SJSA1 (cell line): Measurements from ENCODE around the gene NGDN. TPM values are rescaled to one million over a fixed set of nuclear protein-coding genes. Genes with fewer than 3 reads are reported as not detected.

Source experiments
- DNase-seq, 2 experiments: peaks; one replicate each; pipeline ENCODE4 v3.0.0-alpha.2; 2015 to 2020; ENCODE audit warnings: low spot score in 2 of 2, low read depth in 1 of 2
- H3K27ac ChIP-seq: fragments of 250-450 bp; sonication (Bioruptor Pico); 2 replicates; pipeline ENCODE4 v1.5.1; 2020; ENCODE audit warnings: mild to moderate bottlenecking, moderate library complexity
- H3K27me3 ChIP-seq: fragments of 250-450 bp; sonication (Bioruptor Pico); replicated peaks from 2 replicates; pipeline ENCODE4 v1.5.1; 2020; ENCODE audit warnings: mild to moderate bottlenecking, moderate library complexity
- H3K36me3 ChIP-seq: fragments of 250-450 bp; sonication (Bioruptor Pico); 2 replicates; pipeline ENCODE4 v1.5.1; 2020; ENCODE audit warnings: mild to moderate bottlenecking
- H3K4me1 ChIP-seq: fragments of 250-450 bp; sonication (Bioruptor Pico); replicated peaks from 2 replicates; pipeline ENCODE4 v1.6.1; 2021; ENCODE audit warnings: mild to moderate bottlenecking
- H3K4me3 ChIP-seq: fragments of 250-450 bp; sonication (Bioruptor Pico); 2 replicates; pipeline ENCODE4 v1.5.1; 2020; ENCODE audit warnings: mild to moderate bottlenecking
- H3K9me3 ChIP-seq: fragments of 250-450 bp; sonication (Bioruptor Pico); replicated peaks from 2 replicates; pipeline ENCODE4 v1.5.1; 2020; ENCODE audit warnings: mild to moderate bottlenecking
- total RNA-seq: library from RNA; depleted of rRNA; stranded (reverse); fragments of >200 nt; shearing (Covaris generic); gene quantifications from 2 replicates; pipeline ENCODE4 v1.2.3, GENCODE V29; 2014

The NGDN gene
- total RNA-seq, 1 experiment from 2014 or later = 53.1 TPM

DNA sequence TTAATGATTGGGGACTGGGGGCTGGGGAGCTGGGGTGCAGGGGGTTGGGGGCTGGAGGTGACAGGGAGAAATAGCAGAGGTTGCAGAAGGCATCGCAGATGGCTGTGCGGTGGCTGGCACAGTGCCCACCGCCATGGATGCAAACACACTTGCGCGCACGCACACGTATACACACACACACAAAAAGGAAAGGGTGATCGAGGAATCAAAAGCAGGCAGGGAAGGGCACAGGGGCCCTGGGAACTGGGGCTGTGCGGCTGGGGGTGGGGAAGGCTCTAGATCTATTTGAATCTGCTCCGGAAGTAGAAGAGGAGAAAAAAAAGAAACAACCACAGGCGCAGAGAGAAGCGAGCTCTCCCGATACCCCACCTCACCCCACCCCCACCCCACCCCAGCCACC lies 42.7 kb downstream of the NGDN start:
- DNase-seq = no peak
- Histone ChIP-seq H3K9me3 (no peaks in the 10 kb centered on the region), H3K27ac (no peak overlapping the region), H3K36me3 (no peaks in the 10 kb centered on the region), H3K4me3 (no peak overlapping the region), H3K27me3 (no peaks in the 10 kb centered on the region), H3K4me1 (no peaks in the 10 kb centered on the region)

GRCh38 chr14:23513005-23513817 lies 43.7 kb downstream of the NGDN start:
- H3K27ac ChIP-seq = no peak overlapping the region
- H3K4me3 ChIP-seq = no peak overlapping the region
- no peaks in the 10 kb centered on the region for H3K9me3 ChIP-seq
- no peaks in the 10 kb centered on the region for H3K36me3 ChIP-seq
- H3K4me1 ChIP-seq = no peaks in the 10 kb centered on the region
- H3K27me3 ChIP-seq = no peaks in the 10 kb centered on the region
- no peak for DNase-seq

DNA sequence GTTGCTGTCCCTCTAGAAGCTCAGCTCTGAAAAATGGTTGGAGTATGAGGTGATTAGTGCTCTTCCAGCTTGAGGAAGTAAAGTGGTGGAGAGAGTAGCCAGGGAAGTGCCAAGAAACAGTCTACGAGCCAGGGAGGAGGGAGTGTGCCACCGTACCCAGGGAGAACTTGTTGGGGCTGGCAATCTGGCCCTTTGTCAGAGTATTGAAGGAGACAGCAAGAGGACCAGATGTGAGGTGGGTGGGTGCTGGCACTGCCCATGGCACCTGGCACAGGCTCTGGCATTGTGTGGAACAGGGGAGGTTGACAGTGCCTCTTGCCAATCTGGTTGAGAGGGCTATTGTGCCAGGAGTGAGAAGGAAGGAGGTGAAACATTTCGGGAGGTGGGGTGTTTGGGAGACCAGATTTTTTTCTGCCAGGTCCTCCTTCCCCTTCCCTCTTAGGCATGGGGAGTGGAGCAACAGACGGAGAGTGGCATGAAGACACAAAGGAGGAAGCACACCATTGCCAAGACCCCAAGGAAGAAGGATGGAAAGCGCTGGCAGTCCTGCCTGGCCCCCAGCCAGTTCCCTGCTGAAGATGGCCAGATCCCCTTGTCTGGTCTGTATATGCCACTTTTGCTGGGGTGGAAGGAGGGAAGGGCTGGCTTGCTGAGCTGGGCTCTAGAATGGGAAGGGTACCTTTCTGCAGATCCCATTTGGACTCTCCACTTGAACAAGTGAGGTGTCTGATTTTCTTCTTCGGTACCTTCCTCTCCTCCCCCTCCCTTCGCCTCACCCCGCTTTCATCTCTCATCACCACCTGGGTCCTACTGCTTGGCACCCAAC lies 44.5 kb downstream of the NGDN start:
- H3K4me3 ChIP-seq = no peak overlapping the region
- no peaks in the 10 kb centered on the region for H3K36me3 ChIP-seq
- DNase-seq = no peak
- H3K4me1 ChIP-seq = no peaks in the 10 kb centered on the region
- H3K27me3 ChIP-seq = no peaks in the 10 kb centered on the region; the same call in 1 of the 2 replicates
- H3K27ac ChIP-seq = no peak overlapping the region
- no peaks in the 10 kb centered on the region for H3K9me3 ChIP-seq

- no peak for DNase-seq
- Histone ChIP-seq H3K4me1 (no peaks in the 10 kb centered on the region), H3K27ac (no peak overlapping the region), H3K27me3 (no peaks in the 10 kb centered on the region; the same call in 1 of the 2 replicates), H3K36me3 (no peaks in the 10 kb centered on the region), H3K9me3 (no peaks in the 10 kb centered on the region), H3K4me3 (no peak overlapping the region)
Measured at GRCh38 chr14:23514644-23514957, 45.1 kb downstream of the NGDN start.

DNA sequence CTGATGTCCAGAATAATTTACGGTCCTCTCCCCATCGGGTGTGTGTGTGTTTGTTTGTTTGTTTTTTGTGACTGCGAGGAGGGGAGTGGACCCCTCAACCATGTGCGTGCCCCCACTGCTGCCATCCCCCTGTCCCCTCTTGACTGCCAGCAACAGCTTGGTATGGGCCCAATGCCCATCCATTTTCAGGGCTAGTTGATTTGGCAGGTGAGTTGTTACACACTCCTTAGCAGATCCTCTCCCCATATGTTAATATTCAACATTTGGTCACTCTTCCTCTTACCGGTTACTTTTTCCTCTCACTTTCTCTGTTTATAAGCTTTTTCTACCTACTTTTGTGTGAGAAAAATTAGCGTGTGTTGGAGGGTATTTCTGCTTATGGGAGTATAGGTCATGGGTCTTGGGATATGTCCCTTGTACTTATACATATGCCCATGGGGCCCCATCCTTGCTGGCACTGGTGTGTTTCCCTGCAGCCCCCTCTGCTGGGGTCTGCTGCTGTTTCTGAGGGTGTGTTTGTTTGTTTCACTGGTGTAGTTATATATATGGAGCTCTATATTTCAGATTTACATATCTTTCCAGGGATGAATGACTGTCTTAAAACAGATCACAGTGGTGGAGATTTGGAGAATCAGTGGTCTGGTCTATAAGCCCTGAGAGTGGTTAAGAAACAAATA lies 48.3 kb downstream of the NGDN start:
- no peak for DNase-seq
- Histone ChIP-seq H3K9me3 (no peaks in the 10 kb centered on the region), H3K4me1 (no peaks in the 10 kb centered on the region), H3K27ac (no peak overlapping the region), H3K36me3 (no peaks in the 10 kb centered on the region), H3K27me3 (no peaks in the 10 kb centered on the region; the same call in 1 of the 2 replicates), H3K4me3 (no peak overlapping the region)

DNA sequence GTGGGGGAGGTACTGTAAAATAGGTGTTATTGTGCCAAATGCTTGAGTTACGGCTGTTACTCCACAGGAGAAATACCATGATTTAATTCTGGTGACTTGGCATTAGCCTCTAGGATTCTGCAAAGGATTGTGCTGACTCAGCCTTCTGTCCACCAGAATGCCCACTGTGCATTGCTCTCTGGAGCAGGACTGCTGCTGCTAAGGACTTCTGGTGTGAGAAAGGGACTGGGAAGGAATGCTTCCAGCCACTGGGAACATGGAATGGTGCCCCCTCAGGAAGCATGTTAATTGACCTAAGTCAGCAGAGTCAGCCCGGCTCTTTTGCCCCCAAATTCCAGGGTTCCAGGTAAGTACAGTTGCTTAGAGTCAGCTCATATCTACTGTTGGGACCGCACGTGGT lies 49.2 kb downstream of the NGDN start:
- no peaks in the 10 kb centered on the region; the same call in 1 of the 2 replicates for H3K27me3 ChIP-seq
- H3K4me3 ChIP-seq = no peak overlapping the region
- H3K9me3 ChIP-seq = no peaks in the 10 kb centered on the region
- no peak for DNase-seq
- no peaks in the 10 kb centered on the region for H3K4me1 ChIP-seq
- no peak overlapping the region for H3K27ac ChIP-seq
- H3K36me3 ChIP-seq = no peaks in the 10 kb centered on the region

- no peak overlapping the region for H3K27ac ChIP-seq
Measured at GRCh38 chr14:23520899-23521533, 51.5 kb downstream of the NGDN start.

GRCh38 chr14:23521785-23522640 lies 52.5 kb downstream of the NGDN start:
- H3K27me3 ChIP-seq = no peaks in the 10 kb centered on the region; the same call in 1 of the 2 replicates
- H3K4me1 ChIP-seq = no peaks in the 10 kb centered on the region
- H3K36me3 ChIP-seq = no peaks in the 10 kb centered on the region
- DNase-seq = no peak
- H3K9me3 ChIP-seq = no peaks in the 10 kb centered on the region
- no peak overlapping the region for H3K4me3 ChIP-seq
- no peak overlapping the region for H3K27ac ChIP-seq

More at GRCh38 chr14:23520899-23521533, 51.5 kb downstream of the NGDN start:
- Histone ChIP-seq H3K9me3 (no peaks in the 10 kb centered on the region), H3K4me3 (no peak overlapping the region), H3K4me1 (no peaks in the 10 kb centered on the region), H3K27me3 (no peaks in the 10 kb centered on the region; the same call in 1 of the 2 replicates), H3K36me3 (no peaks in the 10 kb centered on the region)
- DNase-seq = no peak

DNA sequence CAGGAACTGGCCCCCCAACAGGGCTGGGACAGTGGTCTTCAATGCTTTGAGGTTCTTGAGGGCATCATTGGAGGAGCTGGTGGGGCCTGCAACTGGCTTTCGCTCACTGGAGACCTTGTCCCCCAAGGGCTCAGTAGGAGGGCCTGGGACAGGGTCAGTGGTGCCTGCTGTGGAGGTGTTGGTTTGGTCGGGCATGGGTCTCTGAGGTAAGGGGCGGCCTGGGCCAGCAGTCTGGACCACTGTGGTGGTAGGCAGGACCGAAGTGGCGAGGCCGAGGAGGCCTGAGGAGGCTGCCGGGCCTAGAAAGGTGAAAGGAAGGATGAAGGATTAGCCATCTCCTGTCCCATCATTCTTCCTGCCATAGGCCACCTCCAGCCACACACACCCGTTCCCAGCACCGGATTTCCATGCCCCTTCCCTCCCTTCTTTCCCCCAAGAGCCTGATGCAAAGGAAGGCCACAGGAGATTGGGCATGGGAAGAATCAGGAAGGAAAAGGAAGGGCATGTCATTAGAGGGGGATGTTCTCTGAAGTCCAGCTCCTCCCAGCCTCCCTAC lies 53.2 kb downstream of the NGDN start:
- DNase-seq = no peak
- Histone ChIP-seq H3K27ac (no peak overlapping the region), H3K4me3 (no peak overlapping the region), H3K27me3 (no peaks in the 10 kb centered on the region; the same call in 1 of the 2 replicates), H3K36me3 (no peaks in the 10 kb centered on the region), H3K9me3 (no peaks in the 10 kb centered on the region), H3K4me1 (no peaks in the 10 kb centered on the region)

- no peaks in the 10 kb centered on the region for H3K9me3 ChIP-seq
- no peak overlapping the region for H3K27ac ChIP-seq
- no peaks in the 10 kb centered on the region for H3K36me3 ChIP-seq
- no peak overlapping the region for H3K4me3 ChIP-seq
- no peak for DNase-seq
- H3K27me3 ChIP-seq = no peaks in the 10 kb centered on the region; the same call in 1 of the 2 replicates
- H3K4me1 ChIP-seq = no peaks in the 10 kb centered on the region
Measured at GRCh38 chr14:23523229-23524016, 53.9 kb downstream of the NGDN start.

DNA sequence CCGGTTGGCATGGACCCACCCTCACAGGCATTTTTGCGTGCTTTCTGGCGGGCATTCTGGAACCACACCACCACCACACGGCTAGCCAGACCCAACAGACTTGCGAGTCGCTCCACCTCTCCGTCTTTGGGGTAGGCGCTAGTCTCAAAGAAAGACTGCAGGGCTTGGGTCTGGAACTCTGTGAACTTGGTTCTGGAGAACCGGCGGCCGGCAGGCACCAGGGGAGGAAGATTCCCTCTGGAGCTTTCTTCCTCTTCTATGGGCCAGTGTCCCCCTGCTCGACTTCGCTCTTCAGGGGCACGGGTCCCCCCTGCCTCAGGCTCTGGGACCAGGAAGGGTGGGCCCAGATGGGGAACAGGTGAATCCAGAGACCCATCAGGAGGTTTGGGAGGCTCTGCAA lies 55.5 kb downstream of the NGDN start:
- Histone ChIP-seq H3K27ac (no peak overlapping the region), H3K27me3 (no peaks in the 10 kb centered on the region), H3K4me1 (no peaks in the 10 kb centered on the region), H3K36me3 (no peaks in the 10 kb centered on the region), H3K9me3 (no peaks in the 10 kb centered on the region), H3K4me3 (no peak overlapping the region)
- no peak for DNase-seq

GRCh38 chr14:23525611-23526010 lies 56.1 kb downstream of the NGDN start:
- H3K27ac ChIP-seq = no peak overlapping the region
- H3K4me3 ChIP-seq = no peak overlapping the region
- no peaks in the 10 kb centered on the region for H3K27me3 ChIP-seq
- no peaks in the 10 kb centered on the region for H3K36me3 ChIP-seq
- no peak for DNase-seq
- H3K9me3 ChIP-seq = no peaks in the 10 kb centered on the region
- H3K4me1 ChIP-seq = no peaks in the 10 kb centered on the region
